ENCODE data around the gene FADS1.

The FADS1 gene

DNA sequence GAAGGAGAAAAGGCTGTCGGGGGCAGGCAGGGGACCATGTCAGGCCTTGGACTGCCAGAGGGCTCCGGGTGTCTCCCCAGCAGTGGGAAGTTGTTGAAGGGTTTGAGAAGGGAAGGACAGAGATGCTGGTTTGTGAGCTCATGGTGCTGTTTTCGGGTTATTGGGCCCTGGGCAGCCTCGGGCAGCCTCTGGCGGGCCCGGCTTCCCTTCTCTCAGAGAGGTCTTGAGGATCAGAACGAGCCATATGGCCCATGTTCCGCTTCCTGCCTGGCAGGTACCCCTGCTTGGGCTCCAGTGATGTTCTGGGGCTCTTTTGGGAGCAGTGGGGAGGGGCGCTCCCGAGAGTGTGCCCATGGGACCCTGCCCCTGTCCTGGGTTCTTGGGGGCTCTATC, 54.6 kb downstream of the FADS1 start:
- no peak for DNase-seq (ENCODE audit: low read depth in 2 of 2)

DNA sequence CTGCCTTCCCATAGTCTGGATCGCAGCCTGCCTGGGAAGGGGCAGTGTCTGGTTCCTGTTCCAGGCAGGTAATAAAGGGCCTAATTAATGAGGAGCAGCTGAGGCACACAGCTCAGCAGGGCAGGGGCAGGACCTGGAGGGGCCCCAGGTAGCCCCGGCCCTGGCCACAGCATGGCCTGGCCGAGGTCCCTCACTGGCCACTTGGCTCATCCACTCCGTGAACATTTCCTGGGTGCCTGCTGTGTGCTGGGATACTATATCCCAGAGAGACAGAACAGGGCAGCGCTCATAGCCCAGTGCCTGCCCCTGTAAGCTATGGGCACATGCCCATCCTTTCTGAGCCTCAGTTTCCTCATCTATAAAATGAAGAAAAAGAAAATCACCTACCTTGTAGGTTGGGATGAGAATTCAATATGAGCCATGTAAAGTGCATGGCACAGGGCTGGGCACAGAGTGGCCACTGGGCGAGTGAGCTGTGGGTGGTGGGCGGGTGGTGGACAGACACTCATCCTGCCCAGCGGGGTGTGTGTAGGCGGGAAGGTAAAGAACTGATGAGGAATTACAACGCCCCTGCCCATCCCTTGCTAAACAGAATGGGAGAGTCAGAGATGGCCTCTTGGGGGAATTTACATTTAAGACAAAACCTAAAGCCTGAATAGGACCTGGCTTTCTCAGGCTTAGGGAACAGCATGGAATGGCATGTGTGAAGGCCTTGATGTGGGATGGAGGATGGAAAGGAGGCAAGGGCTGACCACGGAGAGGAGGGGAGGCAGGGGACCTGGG, 55.2 kb downstream of the FADS1 start:
- no peak for DNase-seq (ENCODE audit: low read depth in 2 of 2)

GRCh38 chr11:61760946-61761345, 55.9 kb downstream of the FADS1 start:
- DNase-seq (ENCODE audit: low read depth in 2 of 2), result no peak

DNA sequence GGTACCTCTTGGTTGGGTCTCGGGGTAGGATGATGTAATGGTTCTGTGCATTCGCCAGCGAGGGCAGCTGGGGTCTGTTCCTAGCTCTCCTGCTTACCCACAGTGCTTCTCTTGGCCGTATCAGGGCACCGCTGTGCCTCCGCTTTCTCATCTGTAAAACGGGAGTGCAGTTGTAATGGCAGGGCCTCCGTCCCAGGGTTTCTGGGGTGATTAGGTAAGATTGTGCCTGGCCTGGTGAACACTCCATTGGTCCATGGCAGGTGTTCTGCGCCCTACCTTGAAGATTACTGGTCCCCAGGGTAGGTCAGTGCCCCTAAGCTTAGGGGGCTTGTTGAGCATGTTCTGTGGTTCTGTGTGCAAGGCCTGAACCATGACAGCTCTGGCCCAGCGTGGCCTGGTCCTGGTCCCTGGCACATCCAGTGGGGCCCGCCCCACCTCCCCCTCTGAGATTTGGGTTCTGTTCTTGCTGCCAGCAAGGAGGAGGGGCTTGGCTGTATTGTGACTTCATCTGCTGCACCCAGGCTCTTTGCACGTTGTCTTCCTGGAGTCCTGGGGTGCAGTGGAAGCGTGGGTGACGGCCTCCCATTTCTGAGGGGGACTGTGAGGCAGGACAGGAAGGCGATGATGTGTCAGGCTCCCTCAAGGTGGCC, 59.5 kb downstream of the FADS1 start:
- no peak for DNase-seq (ENCODE audit: low read depth in 2 of 2)

DNA sequence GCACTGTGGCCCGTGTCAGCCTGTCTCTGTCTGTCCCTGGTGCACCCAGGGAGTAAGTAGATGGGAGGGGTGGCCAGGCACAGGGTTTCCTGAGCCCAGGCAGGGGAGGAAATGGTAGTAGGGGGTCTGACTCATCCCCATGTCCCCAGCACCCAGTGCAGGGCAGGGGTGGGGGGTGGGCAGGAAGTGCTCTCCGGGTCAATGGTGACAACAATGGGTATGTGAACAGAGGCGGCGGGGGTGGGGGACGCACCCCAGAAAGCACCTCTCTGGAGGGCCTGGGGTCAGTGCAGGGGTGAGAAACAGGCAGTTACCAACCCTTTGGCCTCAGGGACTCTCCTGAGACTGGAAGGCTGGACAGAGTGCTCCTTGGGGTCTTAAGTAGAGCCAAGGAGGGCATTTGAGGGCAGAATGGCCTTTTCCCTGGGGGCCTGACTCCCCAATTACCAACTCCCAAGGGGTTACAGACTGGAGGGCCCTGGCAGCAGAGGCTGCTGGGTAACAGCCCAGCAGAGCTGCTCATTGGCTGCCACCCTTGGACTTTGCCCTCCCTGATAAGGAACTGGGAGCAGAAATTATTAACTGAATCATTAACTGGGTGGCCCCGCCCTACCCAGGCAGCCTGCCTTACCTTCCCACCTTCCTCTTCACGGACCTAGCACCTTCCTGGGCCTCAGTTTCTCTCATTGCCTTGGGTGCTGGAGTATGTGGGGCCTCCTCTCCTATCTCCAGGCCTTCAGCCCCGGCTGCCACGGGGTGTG, 60.2 kb downstream of the FADS1 start:
- no peak for DNase-seq (ENCODE audit: low read depth in 2 of 2)

DNA sequence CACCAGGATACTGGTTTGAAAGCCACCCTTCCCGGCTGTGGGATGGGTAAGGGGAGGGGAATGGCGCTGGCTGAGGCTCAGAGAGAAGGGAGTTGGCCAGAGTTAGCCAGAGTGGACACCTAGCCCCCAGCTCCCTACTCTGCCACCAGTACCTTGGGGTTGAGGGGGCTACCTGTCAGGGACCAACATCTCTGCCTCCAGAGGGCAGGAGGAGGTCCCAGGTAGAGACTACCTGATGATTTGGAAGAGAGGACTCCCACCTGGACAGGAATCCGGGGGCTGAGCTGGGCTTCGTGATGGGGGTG, 60.7 kb downstream of the FADS1 start:
- no peak for DNase-seq (ENCODE audit: low read depth in 2 of 2)

- no peak for DNase-seq (ENCODE audit: low read depth in 2 of 2)
Measured at GRCh38 chr11:61754534-61755482, 62.0 kb downstream of the FADS1 start.

GRCh38 chr11:61753672-61754071, 63.1 kb downstream of the FADS1 start:
- no peak for DNase-seq (ENCODE audit: low read depth in 2 of 2)

- DNase-seq (ENCODE audit: low read depth in 2 of 2), result no peak
Measured at GRCh38 chr11:61752925-61753521, 63.8 kb downstream of the FADS1 start.

- peak; percentile 9 to 49 for DNase-seq (ENCODE audit: low read depth in 2 of 2)
Measured at GRCh38 chr11:61752117-61752924, 64.5 kb downstream of the FADS1 start, which contains the start of gene MYRF. MYRF (plus strand) TSS chr11:61752636; CDS start chr11:61752745, 109 bp downstream.

DNA sequence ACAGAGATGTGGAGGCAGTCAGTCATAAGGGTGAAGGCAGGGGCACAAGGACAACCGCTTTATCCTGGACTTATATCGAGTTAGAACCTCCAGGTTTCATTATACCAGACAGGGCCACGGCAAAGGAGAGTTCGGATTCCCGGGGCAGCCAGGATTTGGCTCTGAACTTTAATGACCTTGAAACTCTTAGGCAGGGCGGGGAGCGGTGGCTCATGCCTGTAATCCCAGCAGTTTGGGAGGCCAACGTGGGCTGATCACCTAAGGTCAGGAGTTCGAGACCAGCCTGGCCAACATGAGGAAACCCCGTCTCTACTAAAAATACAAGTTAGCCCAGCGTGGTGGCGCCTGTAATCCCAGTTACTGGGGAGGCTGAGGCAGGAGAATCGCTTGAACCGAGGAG, 65.4 kb downstream of the FADS1 start:
- no peak for DNase-seq (ENCODE audit: low read depth in 2 of 2)

GRCh38 chr11:61750631-61751273, 66.1 kb downstream of the FADS1 start:
- DNase-seq (ENCODE audit: low read depth in 2 of 2), result no peak

All from stimulated activated CD4-positive, alpha-beta T cell treated with anti-CD3 and anti-CD28 coated beads, Interleukin-12 subunit alpha, Interleukin-12 subunit beta, amount 100 ng/mL, for 24 hours (primary cell).